ENCODE results near the gene ANAPC5.

DNA sequence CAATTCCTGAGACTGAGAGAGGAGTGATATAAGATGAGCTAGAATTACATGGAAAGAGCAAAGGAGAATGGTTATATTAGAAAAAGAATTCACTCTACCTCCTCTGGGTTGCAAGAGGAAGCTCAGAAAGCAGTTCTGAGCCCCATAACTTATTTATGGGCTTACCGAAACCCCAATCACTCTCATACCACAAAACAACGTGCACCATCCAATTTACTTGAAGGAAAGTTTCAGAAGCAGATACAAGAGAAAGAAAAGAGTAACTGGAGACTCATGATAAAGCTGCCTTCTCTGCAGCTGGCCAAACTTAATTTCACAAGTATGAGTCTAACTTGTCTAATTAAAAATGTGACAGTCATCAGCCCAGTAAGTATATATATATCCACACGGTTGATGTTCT is 28.3 kb downstream of the ANAPC5 start:
- TF ChIP-seq CTCF (IDR thresholded peaks at IDR 0.05 in 4 of 5, conservative IDR thresholded peaks at IDR 0.05 in 1 of 5): no peak
- no peak for TF ChIP-seq POLR2A (IDR thresholded peaks at IDR 0.05)
